Measurements from ENCODE around the gene DHX36.

- TF ChIP-seq POLR2A (IDR thresholded peaks at IDR 0.05) (no peak), CTCF (IDR thresholded peaks at IDR 0.05) (no peak), EP300 (IDR thresholded peaks at IDR 0.05) (no peak)
Measured at GRCh38 chr3:154224366-154224765, 99.9 kb downstream of the DHX36 start.
